H9 (cell line): ENCODE data around the gene NIPAL1. TPM values are rescaled to one million over a fixed set of nuclear protein-coding genes. Genes with fewer than 3 reads are reported as not detected.
A peak's percentile ranks its signal among the peaks of the same experiment; 100 is the strongest.

Experiments
- DNase-seq: peaks from one replicate; pipeline ENCODE4 v3.0.0-alpha.2; 2017
- H2AFZ ChIP-seq: one replicate; pipeline ENCODE4 v1.6.1; 2013; ENCODE audit warnings: mild to moderate bottlenecking, low read length, control low read depth, moderate library complexity
- H2AK5ac ChIP-seq: 2 replicates; pipeline ENCODE4 v1.6.1; 2013; ENCODE audit warnings: low read length, control low read depth, mixed read lengths; ENCODE audit not compliant: insufficient read length
- H2BK120ac ChIP-seq: one replicate; pipeline ENCODE4 v1.6.1; 2013; ENCODE audit warnings: low read depth, mild to moderate bottlenecking, low read length, control low read depth, inconsistent platforms; ENCODE audit not compliant: poor library complexity, severe bottlenecking
- H2BK12ac ChIP-seq: 2 replicates; pipeline ENCODE4 v1.6.1; 2013; ENCODE audit warnings: low read length, control low read depth, mixed read lengths, low read depth; ENCODE audit not compliant: insufficient read length
- H2BK15ac ChIP-seq: 2 replicates; pipeline ENCODE4 v1.6.1; 2013; ENCODE audit warnings: low read depth, low read length, control low read depth
- H2BK20ac ChIP-seq: one replicate; pipeline ENCODE4 v1.6.1; 2013; ENCODE audit warnings: low read depth, mild to moderate bottlenecking, low read length, control low read depth, inconsistent platforms; ENCODE audit not compliant: poor library complexity, severe bottlenecking
- H2BK5ac ChIP-seq: 2 replicates; pipeline ENCODE4 v1.6.1; 2013; ENCODE audit warnings: low read length, control low read depth, mixed read lengths; ENCODE audit not compliant: insufficient read length
- H3K14ac ChIP-seq: 2 replicates; pipeline ENCODE4 v1.6.1; 2013; ENCODE audit warnings: low read length, control low read depth; ENCODE audit not compliant: insufficient read depth
- H3K18ac ChIP-seq: 2 replicates; pipeline ENCODE4 v1.6.1; 2013; ENCODE audit warnings: low read depth, mild to moderate bottlenecking, mixed read lengths, low read length, control low read depth; ENCODE audit not compliant: insufficient read length
- H3K23ac ChIP-seq: 2 replicates; pipeline ENCODE4 v1.6.1; 2013; ENCODE audit warnings: low read length, control low read depth, mixed read lengths, low read depth; ENCODE audit not compliant: insufficient read length
- H3K23me2 ChIP-seq: 2 replicates; pipeline ENCODE4 v1.6.1; 2013; ENCODE audit warnings: low read depth, mild to moderate bottlenecking, mixed read lengths, low read length, control low read depth; ENCODE audit not compliant: insufficient read length, poor library complexity, severe bottlenecking
- H3K27ac ChIP-seq: 2 replicates; pipeline ENCODE4 v1.5.1; 2013; ENCODE audit warnings: low read length, control low read depth, mixed read lengths, low read depth; ENCODE audit not compliant: insufficient read length
- H3K27me3 ChIP-seq: 2 replicates; pipeline ENCODE4 v1.6.1; 2013; ENCODE audit warnings: low read length, control low read depth, inconsistent platforms; ENCODE audit not compliant: insufficient read depth
- H3K4ac ChIP-seq: 2 replicates; pipeline ENCODE4 v1.6.1; 2013; ENCODE audit warnings: low read depth, mild to moderate bottlenecking, control low read depth, inconsistent platforms, low read length, moderate library complexity
- H3K4me1 ChIP-seq: 2 replicates; pipeline ENCODE4 v1.6.1; 2013; ENCODE audit warnings: low read length, control low read depth, inconsistent platforms; ENCODE audit not compliant: insufficient read depth
- H3K4me2 ChIP-seq: 2 replicates; pipeline ENCODE4 v1.6.1; 2013; ENCODE audit warnings: low read length, control low read depth, mixed read lengths; ENCODE audit not compliant: insufficient read length, insufficient read depth
- H3K56ac ChIP-seq: 2 replicates; pipeline ENCODE4 v1.6.1; 2013; ENCODE audit warnings: low read depth, mild to moderate bottlenecking, mixed read lengths, low read length, control low read depth; ENCODE audit not compliant: insufficient read length
- H3K79me1 ChIP-seq: 2 replicates; pipeline ENCODE4 v1.6.1; 2013; ENCODE audit warnings: low read depth, mild to moderate bottlenecking, moderate library complexity, low read length, control low read depth, inconsistent platforms; ENCODE audit not compliant: insufficient read depth, poor library complexity, severe bottlenecking
- H3K79me2 ChIP-seq: 2 replicates; pipeline ENCODE4 v1.6.1; 2013; ENCODE audit warnings: low read length, control low read depth, inconsistent platforms; ENCODE audit not compliant: insufficient read depth
- H3K9ac ChIP-seq: 2 replicates; pipeline ENCODE4 v1.6.1; 2013; ENCODE audit warnings: low read length, control low read depth, mixed read lengths; ENCODE audit not compliant: insufficient read length; ENCODE audit errors: extremely low read depth
- H3K9me3 ChIP-seq: one replicate; pipeline ENCODE4 v1.6.1; 2013; ENCODE audit warnings: low read depth, low read length, inconsistent platforms; ENCODE audit not compliant: control insufficient read depth
- H3T11ph ChIP-seq: one replicate; pipeline ENCODE4 v1.6.1; 2013; ENCODE audit warnings: mild to moderate bottlenecking, low read length, control low read depth, inconsistent platforms
- H4K20me1 ChIP-seq: one replicate; pipeline ENCODE4 v1.6.1; 2013; ENCODE audit not compliant: control insufficient read depth, insufficient read length, insufficient read depth
- H4K5ac ChIP-seq: 2 replicates; pipeline ENCODE4 v1.6.1; 2013; ENCODE audit warnings: low read depth, mild to moderate bottlenecking, mixed read lengths, low read length, control low read depth; ENCODE audit not compliant: insufficient read length
- H4K8ac ChIP-seq: replicated peaks from 2 replicates; pipeline ENCODE4 v1.6.1; 2013; ENCODE audit warnings: low read length, control low read depth, mixed read lengths, low read depth; ENCODE audit not compliant: insufficient read length
- H4K91ac ChIP-seq: 2 replicates; pipeline ENCODE4 v1.6.1; 2013; ENCODE audit warnings: low read depth, mild to moderate bottlenecking, moderate library complexity, mixed read lengths, low read length, control low read depth; ENCODE audit not compliant: insufficient read length
- H3K27ac Mint-ChIP-seq, 3 experiments: 2 replicates in 2 of 3; 3 replicates in 1 of 3; pipeline ENCODE4 v1.8.0; 2020 to 2021; ENCODE audit warnings: mixed read lengths in 3 of 3, mild to moderate bottlenecking in 1 of 3, moderate library complexity in 1 of 3
- H3K27me3 Mint-ChIP-seq: 2 replicates; pipeline ENCODE4 v1.8.0; 2021; ENCODE audit warnings: low read depth, mild to moderate bottlenecking, moderate library complexity, mixed read lengths
- H3K36me3 Mint-ChIP-seq, 3 experiments: 2 replicates in 2 of 3; 3 replicates in 1 of 3; pipeline ENCODE4 v1.8.0; 2020 to 2021; ENCODE audit warnings: low read depth in 3 of 3, mixed read lengths in 3 of 3; ENCODE audit not compliant: insufficient read depth in 1 of 3
- H3K4me1 Mint-ChIP-seq, 2 experiments: 2 replicates each; pipeline ENCODE4 v1.8.0; 2020; ENCODE audit warnings: mixed read lengths in 2 of 2
- H3K4me3 Mint-ChIP-seq, 2 experiments: 2 replicates in 1 of 2; 3 replicates in 1 of 2; pipeline ENCODE4 v1.8.0; 2020 to 2021; ENCODE audit warnings: mild to moderate bottlenecking in 2 of 2, mixed read lengths in 2 of 2, moderate library complexity in 1 of 2
- H3K9me3 Mint-ChIP-seq, 2 experiments: 2 replicates in 1 of 2; 3 replicates in 1 of 2; pipeline ENCODE4 v1.8.0; 2020; ENCODE audit warnings: mild to moderate bottlenecking in 2 of 2, mixed read lengths in 2 of 2, moderate library complexity in 1 of 2
- WGBS: extraction: QIAGEN DNeasy Blood & Tissue Kit; methylation state at CpG from one replicate; pipeline ENCODE4 v1.1.7; 2013; ENCODE audit warnings: missing lambda C conversion rate, low lambda C conversion rate, mixed read lengths; ENCODE audit not compliant: insufficient read length; ENCODE audit errors: extremely low coverage; 5-methylcytosine and 5-hydroxymethylcytosine counted together
- total RNA-seq: library from RNA; stranded (reverse); gene quantifications from 2 replicates; pipeline ENCODE4 v1.2.1, GENCODE V29; 2021
- TF ChIP-seq, protein P1 (sequence below): fragments of 200-600 bp; sonication (generic); conservative IDR thresholded peaks from 3 replicates; pipeline ENCODE4 v1.8.0; 2021; ENCODE audit warnings: antibody characterized with exemption, mild to moderate bottlenecking

NIPAL1 gene
- total RNA-seq, 1 experiment from 2014 or later: 16.9 TPM

DNA sequence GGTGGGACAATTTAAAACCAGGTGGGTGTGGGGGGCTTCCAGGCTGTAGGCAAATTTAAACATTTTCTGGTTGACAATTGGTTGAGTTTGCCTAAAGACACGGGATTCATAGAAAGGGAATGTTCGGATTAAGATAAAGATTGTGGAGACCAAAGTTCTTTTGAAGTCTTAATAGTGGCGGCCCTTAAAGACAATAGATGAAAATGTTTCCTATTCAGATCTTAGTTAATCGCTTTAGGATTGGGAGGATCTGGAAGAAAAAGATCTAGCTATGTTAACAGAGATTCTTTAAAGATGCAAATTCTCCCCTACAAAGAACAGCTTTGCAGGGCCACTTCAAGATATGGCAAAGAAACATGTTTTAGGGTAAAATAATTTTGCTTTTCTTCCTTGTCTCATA, 4.8 kb upstream of the NIPAL1 start:
- Histone ChIP-seq H3K27ac (no peak overlapping the region), H3K14ac (no peak overlapping the region), H3K4ac (no peak overlapping the region), H2BK20ac (no peak overlapping the region), H4K20me1 (no peaks in the 10 kb centered on the region), H3K56ac (no peak overlapping the region), H3K23ac (no peak overlapping the region), H3K4me1 (no peaks in the 10 kb centered on the region), H3K9me3 (peaks cover 19% of the 10 kb centered on the region), H2AFZ (no peak overlapping the region), H3K79me2 (no peaks in the 10 kb centered on the region), H3K4me2 (no peak overlapping the region), H4K8ac (no peak overlapping the region), H3T11ph (no peak overlapping the region), H3K23me2 (peaks cover under 1% of the 10 kb centered on the region), H3K18ac (no peak overlapping the region), H3K27me3 (no peaks in the 10 kb centered on the region), H4K5ac (no peak overlapping the region), H2BK15ac (no peak overlapping the region), H2BK5ac (no peak overlapping the region), H4K91ac (no peak overlapping the region), H2AK5ac (no peak overlapping the region), H2BK120ac (no peak overlapping the region), H3K9ac (no peak overlapping the region), H3K79me1 (no peaks in the 10 kb centered on the region), H2BK12ac (no peak overlapping the region)
- Mint-ChIP-seq H3K27ac (peak overlapping the region; percentile 68 to 92 (median 74); a peak in 3 of 7 replicates), H3K4me3 (peak overlapping the region in 1 of 2 experiments; percentile 32; a peak in 1 of 5 replicates), H3K4me1 (peaks cover 38 to 44% of the 10 kb centered on the region in 2 experiments), H3K36me3 (peaks cover 23 to 64% (median 35%) of the 10 kb centered on the region in 3 experiments), H3K9me3 (peaks cover 50 to 52% of the 10 kb centered on the region in 2 experiments), H3K27me3 (peaks cover 3% of the 10 kb centered on the region; the same call in 1 of the 2 replicates)
- TF ChIP-seq, protein P1, sequence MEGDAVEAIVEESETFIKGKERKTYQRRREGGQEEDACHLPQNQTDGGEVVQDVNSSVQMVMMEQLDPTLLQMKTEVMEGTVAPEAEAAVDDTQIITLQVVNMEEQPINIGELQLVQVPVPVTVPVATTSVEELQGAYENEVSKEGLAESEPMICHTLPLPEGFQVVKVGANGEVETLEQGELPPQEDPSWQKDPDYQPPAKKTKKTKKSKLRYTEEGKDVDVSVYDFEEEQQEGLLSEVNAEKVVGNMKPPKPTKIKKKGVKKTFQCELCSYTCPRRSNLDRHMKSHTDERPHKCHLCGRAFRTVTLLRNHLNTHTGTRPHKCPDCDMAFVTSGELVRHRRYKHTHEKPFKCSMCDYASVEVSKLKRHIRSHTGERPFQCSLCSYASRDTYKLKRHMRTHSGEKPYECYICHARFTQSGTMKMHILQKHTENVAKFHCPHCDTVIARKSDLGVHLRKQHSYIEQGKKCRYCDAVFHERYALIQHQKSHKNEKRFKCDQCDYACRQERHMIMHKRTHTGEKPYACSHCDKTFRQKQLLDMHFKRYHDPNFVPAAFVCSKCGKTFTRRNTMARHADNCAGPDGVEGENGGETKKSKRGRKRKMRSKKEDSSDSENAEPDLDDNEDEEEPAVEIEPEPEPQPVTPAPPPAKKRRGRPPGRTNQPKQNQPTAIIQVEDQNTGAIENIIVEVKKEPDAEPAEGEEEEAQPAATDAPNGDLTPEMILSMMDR: no peak
- WGBS: no CpG with 5 or more reads among the region's 4 CpGs
- no peak for DNase-seq
